HG02884 (cell line): ENCODE results near the gene IDS.
"Not testable (repeated sequence)": the region's sequence is repeated elsewhere in the genome, so short reads cannot be mapped to it uniquely, and the experiment has no call there.

Source experiments
- ATAC-seq: cut with Tn5 transposase; IDR thresholded peaks from one replicate; pipeline ENCODE4 v1.9.1; 2021; ENCODE audit warnings: mild to moderate bottlenecking, moderate library complexity; ENCODE audit not compliant: unreplicated experiment

IDS gene

GRCh38 chrX:149499766-149500165 is 5.3 kb downstream of the IDS start:
- no peak for ATAC-seq

GRCh38 chrX:149498767-149499166 is 6.3 kb downstream of the IDS start:
- no peak for ATAC-seq

GRCh38 chrX:149497626-149498025 is 7.5 kb downstream of the IDS start:
- ATAC-seq = no peak

DNA sequence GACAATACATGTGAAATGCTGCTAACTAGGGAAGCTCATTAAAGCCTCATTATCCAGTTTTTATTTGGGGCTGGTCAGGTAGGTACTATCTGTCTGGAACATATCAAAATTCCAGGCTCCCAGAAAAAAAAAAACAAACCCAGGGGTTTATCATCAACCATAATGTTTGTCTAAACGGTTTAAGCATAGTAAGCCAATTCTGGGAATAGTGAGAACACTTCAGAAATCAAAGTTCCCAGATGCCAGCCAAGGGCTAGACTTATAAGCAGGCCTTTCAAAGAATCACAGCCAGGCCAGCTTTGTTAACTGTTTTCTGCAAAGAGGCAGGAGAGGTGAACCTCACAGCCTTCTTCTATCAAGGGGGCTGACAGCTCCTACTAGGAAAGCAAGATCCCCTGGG is 8.1 kb downstream of the IDS start:
- ATAC-seq = no peak

- ATAC-seq = no peak
Measured at GRCh38 chrX:149495573-149496071, 9.5 kb downstream of the IDS start.

DNA sequence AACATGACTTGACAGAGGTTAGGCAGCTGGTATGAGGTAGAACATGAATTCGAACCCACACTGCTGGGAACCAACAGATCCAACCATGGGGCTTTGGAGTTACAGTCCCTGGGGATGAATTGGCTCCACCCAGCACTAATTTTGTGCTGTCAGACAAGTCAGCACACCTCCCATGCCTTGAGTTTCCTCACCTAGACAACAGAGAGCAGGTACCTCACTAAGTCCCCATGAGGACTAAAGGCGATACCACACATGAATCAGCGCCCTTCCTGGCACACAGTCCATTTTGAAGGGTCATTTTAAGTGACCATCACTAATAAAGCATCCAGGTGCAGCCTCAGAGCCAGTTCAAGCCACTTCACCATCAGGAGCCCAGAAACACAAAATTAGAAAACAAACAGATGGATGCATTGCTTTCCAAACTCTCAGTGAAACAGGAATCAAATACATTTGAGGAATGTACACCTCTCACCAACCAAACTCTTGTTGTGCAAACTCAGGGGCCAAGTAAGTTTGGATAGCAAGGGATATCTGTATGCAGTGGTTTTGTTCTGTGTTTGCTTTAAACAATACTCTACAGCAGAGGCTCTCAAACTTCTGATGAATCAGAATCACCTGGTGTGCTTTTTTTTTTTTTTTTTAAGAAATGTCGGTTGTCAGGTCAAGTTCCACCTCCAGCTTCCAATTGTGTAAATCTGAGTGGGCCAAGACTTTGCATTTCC is 10.1 kb downstream of the IDS start:
- ATAC-seq = no peak

- no peak for ATAC-seq
Measured at GRCh38 chrX:149493567-149494562, 11.2 kb downstream of the IDS start.

- no peak for ATAC-seq
Measured at GRCh38 chrX:149491812-149492211, 13.3 kb downstream of the IDS start.

DNA sequence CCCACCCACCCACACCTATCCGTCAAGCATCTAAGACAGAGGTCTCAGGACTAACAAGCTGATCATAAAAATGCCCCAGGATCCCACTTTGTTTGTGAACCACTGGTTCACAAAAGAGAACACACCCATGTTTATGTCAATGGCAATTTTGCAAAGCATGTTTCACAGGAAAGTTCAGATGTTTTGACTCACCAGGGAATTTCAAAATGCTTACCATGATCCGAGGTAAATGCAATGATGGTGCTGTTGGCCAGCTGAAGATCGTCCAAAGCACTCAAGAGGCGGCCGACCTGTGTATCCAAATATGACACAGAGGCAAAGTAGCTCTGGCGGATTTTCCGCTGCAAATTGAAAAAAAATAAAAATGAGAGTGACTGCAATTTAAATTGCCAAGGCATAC is 15.0 kb downstream of the IDS start:
- no peak for ATAC-seq

DNA sequence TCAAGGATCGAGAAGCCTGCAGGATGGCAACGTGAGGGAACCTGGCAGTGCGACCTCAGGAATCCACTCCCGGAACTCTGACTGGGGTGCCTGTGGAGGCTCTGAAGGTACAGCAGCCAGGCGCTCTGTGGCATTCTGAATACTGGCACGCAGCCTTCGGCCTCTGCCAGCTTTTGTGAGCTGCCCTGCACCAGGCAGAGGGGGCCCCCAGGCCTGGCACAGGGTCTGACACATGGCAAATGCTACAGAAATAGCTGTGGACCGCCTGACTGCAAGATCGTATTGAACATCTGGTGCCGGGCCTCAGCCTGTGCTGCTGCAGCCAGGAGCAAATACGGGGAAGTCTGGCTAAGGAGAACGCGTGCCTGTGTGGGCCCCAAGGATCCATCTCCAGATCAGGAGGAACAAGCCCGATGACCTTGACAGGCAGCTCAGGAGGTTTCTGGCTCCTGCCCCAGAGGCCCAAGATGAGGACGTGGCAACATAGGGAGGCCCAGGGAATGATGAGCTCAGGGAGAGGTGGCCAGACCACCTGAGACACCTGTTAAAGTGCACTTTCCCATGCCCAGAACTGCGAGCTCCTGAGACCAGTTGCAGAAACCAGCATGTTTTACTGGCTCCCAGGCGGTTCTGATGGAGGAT is 16.6 kb downstream of the IDS start:
- not testable (repeated sequence) for ATAC-seq

- ATAC-seq = not testable (repeated sequence)
Measured at GRCh38 chrX:149488008-149488407, 17.1 kb downstream of the IDS start.

GRCh38 chrX:149487292-149487691 is 17.8 kb downstream of the IDS start:
- ATAC-seq = no peak

DNA sequence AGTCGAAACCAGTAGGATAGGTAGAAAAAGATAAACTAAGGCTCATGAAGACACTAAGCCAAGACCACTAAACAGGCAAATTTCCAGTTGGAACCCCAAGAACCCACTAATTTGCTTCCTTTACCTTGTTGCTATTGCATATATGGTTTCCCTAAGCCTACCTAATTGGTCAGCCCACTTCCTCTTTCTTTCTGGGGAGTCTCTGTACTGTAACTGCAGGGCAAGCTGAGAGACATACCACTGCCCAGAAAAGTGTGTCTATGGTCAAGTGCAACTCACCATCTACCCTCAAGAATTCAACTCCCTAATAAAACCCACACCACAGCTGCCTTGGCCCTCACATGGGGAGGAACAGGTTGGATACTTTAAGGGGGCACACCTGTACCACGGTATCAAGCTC is 28.6 kb downstream of the IDS start:
- no peak for ATAC-seq

DNA sequence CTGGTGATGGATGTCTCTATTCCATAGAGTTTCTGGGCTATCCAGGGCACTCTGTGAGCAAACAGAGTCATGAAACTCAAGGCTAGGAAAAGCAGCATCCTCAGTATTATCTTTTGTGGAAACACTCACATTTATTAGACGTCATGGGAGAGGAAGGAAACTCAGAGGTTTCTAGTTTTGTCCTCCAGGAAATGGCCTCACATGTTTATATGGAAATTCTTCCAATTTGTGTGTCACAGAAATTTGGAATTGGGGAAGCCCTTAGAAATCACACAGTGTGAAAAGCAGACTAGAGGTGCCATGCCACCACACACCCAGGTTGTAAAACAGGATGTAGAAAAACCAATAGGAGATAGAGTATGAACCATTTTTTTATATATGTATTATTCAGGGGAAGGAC is 31.1 kb downstream of the IDS start:
- ATAC-seq = no peak

- ATAC-seq = no peak
Measured at GRCh38 chrX:149473092-149473491, 32.0 kb downstream of the IDS start.

DNA sequence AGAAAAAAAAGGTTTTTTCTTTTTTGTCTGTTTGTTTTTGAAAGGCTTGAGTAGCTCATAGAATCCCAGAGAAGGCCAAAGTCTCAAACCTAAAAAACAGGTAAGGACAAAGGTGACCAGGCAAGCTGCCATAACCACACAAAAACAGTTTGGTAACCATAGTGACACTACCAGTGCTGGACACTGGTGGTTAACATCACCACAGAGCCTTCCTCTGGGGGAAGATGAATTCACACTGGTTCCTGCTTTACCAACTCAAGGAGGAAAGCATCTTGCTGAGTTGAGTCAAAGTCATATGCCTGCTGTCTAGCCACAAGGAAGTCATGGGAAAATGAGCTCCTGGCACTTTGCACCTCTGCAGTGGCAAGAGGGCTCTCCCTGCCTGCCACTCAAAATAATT is 32.5 kb downstream of the IDS start:
- no peak for ATAC-seq

DNA sequence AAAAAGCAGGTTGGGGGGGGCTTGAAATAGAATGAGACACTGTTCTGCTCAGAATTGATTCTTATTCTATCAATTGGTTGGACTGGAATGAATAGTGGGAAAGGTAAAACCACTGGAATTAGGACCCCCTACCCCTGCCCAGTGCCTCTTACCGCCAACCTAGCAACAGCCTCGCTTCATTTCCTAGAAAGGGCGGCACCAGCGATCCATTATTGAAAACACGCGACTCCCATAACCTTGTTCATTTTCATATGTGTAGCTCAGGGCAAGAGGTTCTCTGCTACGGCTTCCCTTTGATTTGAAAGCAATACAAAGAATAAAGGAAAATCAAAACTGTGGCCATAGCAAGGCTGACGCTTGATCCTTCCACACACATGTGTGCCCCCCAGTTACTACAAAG is 33.7 kb downstream of the IDS start:
- no peak for ATAC-seq

GRCh38 chrX:149470955-149471354 is 34.2 kb downstream of the IDS start:
- ATAC-seq = peak; percentile 94

GRCh38 chrX:149469406-149469805 is 35.7 kb downstream of the IDS start:
- ATAC-seq = no peak

DNA sequence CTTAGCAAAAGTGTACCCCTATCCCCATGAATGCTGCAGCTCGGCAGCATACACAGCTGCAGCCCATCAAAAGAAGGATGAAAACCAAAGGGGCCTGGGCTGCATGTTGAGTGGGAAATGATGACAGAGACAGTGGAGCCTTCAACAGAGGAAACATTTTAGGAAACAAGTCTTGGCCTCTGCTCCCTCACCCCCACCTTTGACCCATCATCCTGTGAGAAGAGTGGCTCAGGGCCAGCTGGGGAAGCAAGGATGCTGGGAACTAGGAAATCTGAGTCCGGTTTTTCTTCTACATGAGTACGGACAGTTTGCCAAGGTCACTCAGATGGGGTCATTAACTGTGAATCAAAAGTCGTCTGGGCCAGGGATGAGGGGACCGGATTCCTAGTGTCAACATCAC is 37.2 kb downstream of the IDS start:
- no peak for ATAC-seq

DNA sequence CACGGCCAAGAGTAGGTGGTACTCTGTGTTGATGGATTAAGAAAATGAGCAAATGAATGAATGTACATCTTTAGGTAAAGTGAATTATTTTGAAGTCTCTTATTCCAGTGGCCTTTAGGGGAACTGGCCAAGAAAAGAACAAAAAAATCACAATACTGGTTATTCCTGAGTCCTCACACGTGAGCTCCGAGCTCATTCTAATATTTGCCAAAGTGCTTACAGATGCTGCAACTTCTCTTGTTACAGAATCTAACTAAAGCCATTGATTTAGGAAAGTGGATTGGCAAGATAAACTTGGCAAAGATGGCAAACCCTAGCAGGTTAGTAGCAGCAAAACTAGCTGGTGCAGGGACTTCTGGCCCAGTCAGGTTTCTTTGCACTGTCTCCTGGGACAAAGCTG is 37.6 kb downstream of the IDS start:
- no peak for ATAC-seq
